Measurements from ENCODE around the gene TIMM8B. TPM values are rescaled to one million over a fixed set of nuclear protein-coding genes. Genes with fewer than 3 reads are reported as not detected.

The TIMM8B gene
- polyA plus RNA-seq, 2 of the 4 experiments (the other 2 are of a cell fraction): 84.5 to 85.3 TPM

- ATAC-seq (no peak), FAIRE-seq (no peak), DNase-seq (ENCODE audit: low read depth in 1 of 2, low spot score in 1 of 2) (no peak)
- TF ChIP-seq KDM5A (IDR thresholded peaks at IDR 0.05) (no peak), RCOR1 (IDR thresholded peaks at IDR 0.05; ENCODE audit: low read depth, low read length) (no peak), MAFK (IDR thresholded peaks at IDR 0.05; ENCODE audit: partially characterized antibody) (no peak), HOXB13 (CRISPR knock-in tag; IDR thresholded peaks at IDR 0.05; ENCODE audit: low read depth) (no peak), GATA3 (IDR thresholded peaks at IDR 0.05; ENCODE audit: borderline replicate concordance) (no peak), HEYL (CRISPR knock-in tag; IDR thresholded peaks at IDR 0.05) (no peak), CBX8 (IDR thresholded peaks at IDR 0.05) (no peak), RARB (CRISPR knock-in tag; IDR thresholded peaks at IDR 0.05) (no peak), RFX5 (IDR thresholded peaks at IDR 0.05) (no peak), NFE2L2 (conservative IDR thresholded peaks at IDR 0.05; ENCODE audit: low read length) (no peak)
- TF ChIP-seq, protein P1, sequence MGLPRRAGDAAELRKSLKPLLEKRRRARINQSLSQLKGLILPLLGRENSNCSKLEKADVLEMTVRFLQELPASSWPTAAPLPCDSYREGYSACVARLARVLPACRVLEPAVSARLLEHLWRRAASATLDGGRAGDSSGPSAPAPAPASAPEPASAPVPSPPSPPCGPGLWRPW (IDR thresholded peaks at IDR 0.05): no peak
- ChIA-PET CTCF (no interaction called here), POLR2A (no interaction called here)
- H3K4me3 ChIP-seq: no peak overlapping the region
- peaks cover 8% of the 10 kb centered on the region; the same call in 2 of the 3 replicates for H3K4me1 ChIP-seq
- no peak overlapping the region for H3K4me2 ChIP-seq
- WGBS (ENCODE audit: missing lambda C conversion rate): 66% methylated on average over 6 of the region's 6 CpGs
- H3K9me3 ChIP-seq: no peaks in the 10 kb centered on the region
- H3K27ac ChIP-seq: no peak overlapping the region
Measured at GRCh38 chr11:112042161-112042960, 44.2 kb downstream of the TIMM8B start.

- ATAC-seq: no peak
- no peak for DNase-seq (ENCODE audit: low read depth in 1 of 2, low spot score in 1 of 2)
- no peak for FAIRE-seq
- Histone ChIP-seq H3K27ac (no peak overlapping the region), H3K4me3 (no peak overlapping the region), H3K4me1 (peaks cover 6% of the 10 kb centered on the region; the same call in 2 of the 3 replicates), H3K9me3 (no peaks in the 10 kb centered on the region), H3K4me2 (no peak overlapping the region)
- ChIA-PET POLR2A (no interaction called here), CTCF (no interaction called here)
- no peak for TF ChIP-seq ZSCAN20 (CRISPR knock-in tag; IDR thresholded peaks at IDR 0.05)
- no peak for TF ChIP-seq RFX5 (IDR thresholded peaks at IDR 0.05)
Measured at GRCh38 chr11:112037527-112037926, 49.0 kb downstream of the TIMM8B start.

Small RNAs within 50 kb of the gene (small RNA-seq; reads per million reads assigned to genes)
- gene AP000907.3: 0 reads per million in 6 experiments

Other genes with a start within 250 kb of the TIMM8B start
- 31.4 and 33.3 TPM in 2 replicates for gene ALG9, start 215.2 kb downstream of the TIMM8B start, polyA plus RNA-seq (2011; rRNA removed)
- gene ALG9, start 215.2 kb downstream of the TIMM8B start, polyA plus RNA-seq (2017; fragmentation: RNase III; extraction: RNeasy Plus Mini Kit Qiagen cat#74134 plus additional on column Dnase treatment): 15.0 to 15.8 TPM (median 15.3 TPM) in 3 replicates
- gene FDXACB1, start 207.6 kb downstream of the TIMM8B start, polyA plus RNA-seq (2011; rRNA removed): 2.4 and 3.0 TPM in 2 replicates
- 1.9 to 2.1 TPM (median 2.1 TPM) in 3 replicates for gene FDXACB1, start 207.6 kb downstream of the TIMM8B start, polyA plus RNA-seq (2017; fragmentation: RNase III; extraction: RNeasy Plus Mini Kit Qiagen cat#74134 plus additional on column Dnase treatment)
- 59.7 and 84.6 TPM in 2 replicates for gene CFAP68, start 207.2 kb downstream of the TIMM8B start, polyA plus RNA-seq (2011; rRNA removed)
- gene CFAP68, start 207.2 kb downstream of the TIMM8B start, polyA plus RNA-seq (2017; fragmentation: RNase III; extraction: RNeasy Plus Mini Kit Qiagen cat#74134 plus additional on column Dnase treatment): 36.3 to 40.3 TPM (median 36.5 TPM) in 3 replicates
- gene CRYAB, start 175.0 kb downstream of the TIMM8B start, polyA plus RNA-seq (2011; rRNA removed): 1.1 and 3.1 TPM in 2 replicates
- 4.1 to 25.3 TPM (median 4.8 TPM) in 3 replicates for gene CRYAB, start 175.0 kb downstream of the TIMM8B start, polyA plus RNA-seq (2017; fragmentation: RNase III; extraction: RNeasy Plus Mini Kit Qiagen cat#74134 plus additional on column Dnase treatment)
- gene HSPB2, start 174.0 kb downstream of the TIMM8B start, polyA plus RNA-seq (2011; rRNA removed): 0.07 TPM in 1 of 2 replicates, not detected in the other
- not detected in 3 replicates for gene HSPB2, start 174.0 kb downstream of the TIMM8B start, polyA plus RNA-seq (2017; fragmentation: RNase III; extraction: RNeasy Plus Mini Kit Qiagen cat#74134 plus additional on column Dnase treatment)
- 0.13 and 0.19 TPM in 2 replicates for gene C11orf52, start 167.8 kb downstream of the TIMM8B start, polyA plus RNA-seq (2011; rRNA removed)
- 0.08 TPM in 1 of 3 replicates, not detected in the others for gene C11orf52, start 167.8 kb downstream of the TIMM8B start, polyA plus RNA-seq (2017; fragmentation: RNase III; extraction: RNeasy Plus Mini Kit Qiagen cat#74134 plus additional on column Dnase treatment)
- 6.9 and 7.9 TPM in 2 replicates for gene DIXDC1, start 149.4 kb downstream of the TIMM8B start, polyA plus RNA-seq (2011; rRNA removed)
- 5.5 to 7.4 TPM (median 7.1 TPM) in 3 replicates for gene DIXDC1, start 149.4 kb downstream of the TIMM8B start, polyA plus RNA-seq (2017; fragmentation: RNase III; extraction: RNeasy Plus Mini Kit Qiagen cat#74134 plus additional on column Dnase treatment)
- gene DLAT, start 61.3 kb downstream of the TIMM8B start, polyA plus RNA-seq (2011; rRNA removed): 33.0 and 42.8 TPM in 2 replicates
- 32.1 to 33.3 TPM (median 32.5 TPM) in 3 replicates for gene DLAT, start 61.3 kb downstream of the TIMM8B start, polyA plus RNA-seq (2017; fragmentation: RNase III; extraction: RNeasy Plus Mini Kit Qiagen cat#74134 plus additional on column Dnase treatment)
- gene PIH1D2, start 12.7 kb downstream of the TIMM8B start, polyA plus RNA-seq (2011; rRNA removed): 1.4 and 1.9 TPM in 2 replicates
- 0.98 to 1.3 TPM (median 1.2 TPM) in 3 replicates for gene PIH1D2, start 12.7 kb downstream of the TIMM8B start, polyA plus RNA-seq (2017; fragmentation: RNase III; extraction: RNeasy Plus Mini Kit Qiagen cat#74134 plus additional on column Dnase treatment)
- gene NKAPD1, start 12.5 kb downstream of the TIMM8B start, polyA plus RNA-seq (2011; rRNA removed): 14.3 and 20.1 TPM in 2 replicates
- gene NKAPD1, start 12.5 kb downstream of the TIMM8B start, polyA plus RNA-seq (2017; fragmentation: RNase III; extraction: RNeasy Plus Mini Kit Qiagen cat#74134 plus additional on column Dnase treatment): 13.4 to 16.9 TPM (median 16.6 TPM) in 3 replicates
- 86.3 and 122 TPM in 2 replicates for gene SDHD, start 117 bp upstream of the TIMM8B start, polyA plus RNA-seq (2011; rRNA removed)
- 91.5 to 94.5 TPM (median 94.1 TPM) in 3 replicates for gene SDHD, start 117 bp upstream of the TIMM8B start, polyA plus RNA-seq (2017; fragmentation: RNase III; extraction: RNeasy Plus Mini Kit Qiagen cat#74134 plus additional on column Dnase treatment)
- 87.1 and 95.5 TPM in 2 replicates for gene IL18, start 77.3 kb upstream of the TIMM8B start, polyA plus RNA-seq (2011; rRNA removed)
- gene IL18, start 77.3 kb upstream of the TIMM8B start, polyA plus RNA-seq (2017; fragmentation: RNase III; extraction: RNeasy Plus Mini Kit Qiagen cat#74134 plus additional on column Dnase treatment): 114 to 122 TPM (median 119 TPM) in 3 replicates
- gene TEX12, start 80.6 kb upstream of the TIMM8B start, polyA plus RNA-seq (2011; rRNA removed): not detected in 2 replicates
- not detected in 3 replicates for gene TEX12, start 80.6 kb upstream of the TIMM8B start, polyA plus RNA-seq (2017; fragmentation: RNase III; extraction: RNeasy Plus Mini Kit Qiagen cat#74134 plus additional on column Dnase treatment)
- gene BCO2, start 88.8 kb upstream of the TIMM8B start, polyA plus RNA-seq (2011; rRNA removed): 1.9 and 2.1 TPM in 2 replicates
- gene BCO2, start 88.8 kb upstream of the TIMM8B start, polyA plus RNA-seq (2017; fragmentation: RNase III; extraction: RNeasy Plus Mini Kit Qiagen cat#74134 plus additional on column Dnase treatment): 0.79 to 1.8 TPM (median 1.3 TPM) in 3 replicates
- gene PTS, start 139.7 kb upstream of the TIMM8B start, polyA plus RNA-seq (2011; rRNA removed): 34.0 and 48.5 TPM in 2 replicates
- gene PTS, start 139.7 kb upstream of the TIMM8B start, polyA plus RNA-seq (2017; fragmentation: RNase III; extraction: RNeasy Plus Mini Kit Qiagen cat#74134 plus additional on column Dnase treatment): 33.6 to 34.4 TPM (median 33.9 TPM) in 3 replicates
- not detected in 2 replicates for gene PLET1, start 174.1 kb upstream of the TIMM8B start, polyA plus RNA-seq (2011; rRNA removed)
- gene PLET1, start 174.1 kb upstream of the TIMM8B start, polyA plus RNA-seq (2017; fragmentation: RNase III; extraction: RNeasy Plus Mini Kit Qiagen cat#74134 plus additional on column Dnase treatment): not detected in 3 replicates